Erythroblast (primary cell): ENCODE measurements around the gene ERBIN.
"Not testable (repeated sequence)": the region's sequence is repeated elsewhere in the genome, so short reads cannot be mapped to it uniquely, and the experiment has no call there.

ENCODE experiments used
- GATA1 ChIP-seq: IDR thresholded peaks from 2 replicates; pipeline ENCODE4 v1.6.1; 2011; ENCODE audit warnings: low read depth, mild to moderate bottlenecking, control low read depth, low read length, moderate library complexity
- POLR2A ChIP-seq: IDR thresholded peaks from 2 replicates; pipeline ENCODE4 v1.6.1; 2011; ENCODE audit warnings: mild to moderate bottlenecking, low read length

DNA sequence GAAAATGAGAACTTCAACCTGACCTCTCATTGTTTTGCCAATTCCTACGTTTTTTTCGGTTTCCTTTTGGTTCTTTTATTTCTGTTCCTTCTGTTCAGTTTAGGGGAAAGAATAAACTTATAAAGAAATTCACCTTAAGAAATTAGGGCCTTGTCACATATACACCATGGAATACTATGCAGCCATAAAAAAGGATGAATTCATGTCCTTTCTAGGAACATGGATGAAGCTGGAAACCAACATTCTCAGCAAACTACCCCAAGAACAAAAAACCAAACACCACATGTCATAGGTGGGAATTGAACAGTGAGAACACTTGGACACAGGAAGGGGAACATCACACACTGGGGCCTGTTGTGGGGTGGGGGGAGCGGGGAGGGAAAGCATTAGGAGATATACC, 46.5 kb downstream of the ERBIN start:
- TF ChIP-seq POLR2A, GATA1: not testable (repeated sequence)
